ENCODE data around the gene OR10C1. TPM values are rescaled to one million over a fixed set of nuclear protein-coding genes. Genes with fewer than 3 reads are reported as not detected.

OR10C1 gene
- total and polyA plus RNA-seq, 2 of the 4 experiments (the other 2 are of a cell fraction): not detected

DNA sequence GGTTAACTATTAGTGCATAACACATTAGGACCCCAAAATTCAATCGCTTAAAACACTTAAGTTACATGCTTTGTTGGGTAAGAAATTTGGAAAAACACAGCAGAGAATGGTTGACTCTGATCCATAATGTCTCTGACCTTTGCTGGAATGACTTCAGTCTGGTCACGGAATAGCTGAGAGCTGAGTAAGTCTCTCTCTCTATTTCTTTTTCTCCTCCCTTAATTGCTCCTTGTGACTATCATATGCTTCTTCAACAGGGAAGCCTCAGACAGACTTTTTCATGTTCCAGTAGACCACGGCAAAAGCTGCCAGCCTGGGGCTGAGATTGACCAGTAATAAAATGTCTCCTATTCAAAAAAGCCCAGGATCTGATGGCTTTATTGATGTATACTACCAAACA lies 19.6 kb upstream of the OR10C1 start:
- Histone ChIP-seq H3K18ac (ENCODE audit: low read depth, low read length) (no peak overlapping the region), H4K5ac (ENCODE audit: low read depth, low read length) (no peak overlapping the region), H3K56ac (ENCODE audit: extremely low read depth, insufficient read depth, low read length) (no peak overlapping the region), H3K4me3 (ENCODE audit: insufficient read depth, low read depth, low read length) (no peak overlapping the region), H2AK5ac (ENCODE audit: low read depth, low read length) (no peak overlapping the region), H4K8ac (ENCODE audit: low read depth in 2 of 2, low read length in 2 of 2) (no peak overlapping the region), H3K23ac (ENCODE audit: low read depth, low read length) (no peak overlapping the region), H3K9me3 (ENCODE audit: control insufficient read depth, insufficient read depth, low read length) (peaks cover 4% of the 10 kb centered on the region), H2BK120ac (ENCODE audit: low read depth, low read length) (no peak overlapping the region), H3K4ac (ENCODE audit: low read depth, low read length) (no peak overlapping the region), H2BK20ac (ENCODE audit: low read depth, low read length) (no peak overlapping the region), H3K27me3 (ENCODE audit: control insufficient read depth, insufficient read depth, low read length) (no peaks in the 10 kb centered on the region), H3K27ac (ENCODE audit: insufficient read depth, low read length) (no peak overlapping the region), H2BK15ac (ENCODE audit: low read depth, low read length) (no peak overlapping the region), H4K20me1 (ENCODE audit: insufficient read depth, low read length) (no peaks in the 10 kb centered on the region), H2AK9ac (replicated peaks; ENCODE audit: low read depth, low read length, poor library complexity) (no peak overlapping the region), H4K91ac (ENCODE audit: insufficient read depth, low read depth, low read length) (no peak overlapping the region), H2BK5ac (ENCODE audit: low read depth, low read length, poor library complexity, severe bottlenecking) (no peak overlapping the region), H2AFZ (replicated peaks; ENCODE audit: low read length, poor library complexity) (no peak overlapping the region), H3K79me1 (ENCODE audit: low read depth in 1 of 2, low read length in 2 of 2) (no peaks in the 10 kb centered on the region), H3K9me1 (ENCODE audit: insufficient read depth, low read length) (no peaks in the 10 kb centered on the region), H3K36me3 (ENCODE audit: control insufficient read depth, insufficient read depth, low read length) (no peaks in the 10 kb centered on the region), H3K9ac (ENCODE audit: low read depth, low read length) (no peak overlapping the region), H3K4me1 (ENCODE audit: control insufficient read depth, insufficient read depth, low read length) (no peaks in the 10 kb centered on the region), H3K14ac (replicated peaks; ENCODE audit: low read depth, low read length) (no peak overlapping the region), H3K4me2 (ENCODE audit: low read depth, low read length) (no peak overlapping the region)
- ATAC-seq (ENCODE audit: low read depth): no peak
- WGBS, 2 experiments (ENCODE audit: extremely low coverage in 2 of 2, insufficient read length in 1 of 2): no CpG with 5 or more reads among the region's 3 CpGs
- ChIA-PET CTCF (no interaction called here), POLR2A (ENCODE audit: unreplicated experiment) (no interaction called here)
- dilution Hi-C loops (cut with HindIII; ENCODE audit: low sequenced_read_pairs, unreplicated experiment): no loop called here
- intact Hi-C loops (cut with micrococcal nuclease): no loop called here
- no TSS peak for BruUV-seq (replicated peaks)
- in situ Hi-C loops (cut with MboI; ENCODE audit: low sequenced_read_pairs): no loop called here
- TF ChIP-seq MXI1 (IDR thresholded peaks at IDR 0.05; ENCODE audit: borderline replicate concordance, low read depth, low read length) (no peak), NFE2L2 (IDR thresholded peaks at IDR 0.05; ENCODE audit: low read depth, low read length) (no peak), RCOR1 (IDR thresholded peaks at IDR 0.05; ENCODE audit: insufficient replicate concordance, low read length) (no peak), SMC3 (IDR thresholded peaks at IDR 0.05; ENCODE audit: low read depth, low read length) (no peak), CEBPB (IDR thresholded peaks at IDR 0.05; ENCODE audit: low read depth, low read length) (no peak), ELK1 (IDR thresholded peaks at IDR 0.05; ENCODE audit: borderline replicate concordance, low read depth, low read length) (no peak), RAD21 (IDR thresholded peaks at IDR 0.05; ENCODE audit: low read length) (no peak), BHLHE40 (IDR thresholded peaks at IDR 0.05; ENCODE audit: low read depth, low read length) (no peak), CHD1 (IDR thresholded peaks at IDR 0.05; ENCODE audit: low read depth, low read length) (no peak), POLR2A (IDR thresholded peaks at IDR 0.05; ENCODE audit: low read depth, low read length) (no peak), MAZ (IDR thresholded peaks at IDR 0.05; ENCODE audit: borderline replicate concordance, low read depth, low read length) (no peak), CTCF (conservative IDR thresholded peaks at IDR 0.05; ENCODE audit: low read depth, low read length) (no peak), USF2 (IDR thresholded peaks at IDR 0.05; ENCODE audit: low read depth, low read length) (no peak), FOS (IDR thresholded peaks at IDR 0.05; ENCODE audit: low read depth, low read length) (no peak), MAFK (IDR thresholded peaks at IDR 0.05; ENCODE audit: low read depth, low read length) (no peak), RFX5 (IDR thresholded peaks at IDR 0.05; ENCODE audit: low read depth, low read length) (no peak)
- DNase-seq: no peak

Measured in IMR-90 (cell line).